Smooth muscle cell (in vitro differentiated cells): Measurements from ENCODE around the gene FAM216A. TPM values are rescaled to one million over a fixed set of nuclear protein-coding genes. Genes with fewer than 3 reads are reported as not detected.

Source experiments
- DNase-seq: peaks from one replicate; lab custom pipeline; 2025; ENCODE audit not compliant: unreplicated experiment; lab: John Stamatoyannopoulos, UW
- H2AFZ ChIP-seq: fragments of 200-600 bp; sonication (generic); 2 replicates; pipeline ENCODE4 v1.6.0; 2016; ENCODE audit warnings: antibody characterized with exemption, low read depth, mild to moderate bottlenecking
- H3F3A ChIP-seq: fragments of 200-600 bp; sonication (generic); 2 replicates; pipeline ENCODE4 v1.6.0; 2017; ENCODE audit warnings: antibody characterized with exemption, low read depth
- H3K27ac ChIP-seq: fragments of 200-600 bp; sonication (generic); 2 replicates; pipeline ENCODE4 v1.5.1; 2016; ENCODE audit warnings: low read depth, mild to moderate bottlenecking
- H3K27me3 ChIP-seq: fragments of 200-600 bp; sonication (generic); 2 replicates; pipeline ENCODE4 v1.6.1; 2016; ENCODE audit warnings: low read depth, mild to moderate bottlenecking
- H3K36me3 ChIP-seq: fragments of 200-600 bp; sonication (generic); 2 replicates; pipeline ENCODE4 v1.5.1; 2016; ENCODE audit warnings: low read depth
- H3K4me1 ChIP-seq: fragments of 200-600 bp; sonication (generic); 2 replicates; pipeline ENCODE4 v1.5.1; 2016; ENCODE audit warnings: low read depth
- H3K4me2 ChIP-seq: fragments of 200-600 bp; sonication (generic); 2 replicates; pipeline ENCODE4 v1.6.0; 2016; ENCODE audit warnings: mild to moderate bottlenecking
- H3K4me3 ChIP-seq: fragments of 200-600 bp; sonication (generic); 2 replicates; pipeline ENCODE4 v1.5.1; 2016; ENCODE audit warnings: mild to moderate bottlenecking
- H3K79me2 ChIP-seq: fragments of 200-600 bp; sonication (generic); 2 replicates; pipeline ENCODE4 v1.6.0; 2016; ENCODE audit warnings: low read depth, mild to moderate bottlenecking
- H3K9ac ChIP-seq: fragments of 200-600 bp; sonication (generic); 2 replicates; pipeline ENCODE4 v1.6.0; 2016; ENCODE audit warnings: low read depth
- H3K9me3 ChIP-seq: fragments of 200-600 bp; sonication (generic); replicated peaks from 2 replicates; pipeline ENCODE4 v1.5.1; 2016; ENCODE audit warnings: low read depth
- H4K20me1 ChIP-seq: fragments of 200-600 bp; sonication (generic); 2 replicates; pipeline ENCODE4 v1.6.0; 2016; ENCODE audit warnings: low read depth
- CTCF ChIP-seq: fragments of 200-600 bp; sonication (generic); IDR thresholded peaks from 2 replicates; pipeline ENCODE4 v1.5.1; 2017; ENCODE audit warnings: borderline replicate concordance, mild to moderate bottlenecking, antibody characterized with exemption; ENCODE audit not compliant: insufficient read depth, poor library complexity, severe bottlenecking
- WGBS: methylation state at CpG from one replicate; pipeline ENCODE4 v1.1.7; 2016; ENCODE audit warnings: low lambda C conversion rate; 5-methylcytosine and 5-hydroxymethylcytosine counted together
- polyA plus RNA-seq: library from polyadenylated mRNA; unstranded; fragments of >200 nt; fragmentation: Nextera tagmentation; extraction: Ambion mirVana; gene quantifications from 2 replicates; pipeline ENCODE4 v1.2.1, GENCODE V29; 2016
- small RNA-seq: library from RNA; depleted of rRNA; stranded (forward); fragments of <200 nt; gene quantifications from one replicate; pipeline ENCODE3, GENCODE V24; 2014
- total RNA-seq: library from RNA; depleted of rRNA; stranded (reverse); fragments of >200 nt; gene quantifications from 2 replicates; pipeline ENCODE4 v1.2.3, GENCODE V29; 2014

The FAM216A gene
- total and polyA plus RNA-seq, 2 experiments from 2014 or later: 11.3 to 13.3 TPM

- H3K4me1 ChIP-seq: no peaks in the 10 kb centered on the region
- no peak overlapping the region for H3K4me3 ChIP-seq
- H3K27me3 ChIP-seq: no peaks in the 10 kb centered on the region
- no peak overlapping the region for H3K9ac ChIP-seq
- H3F3A ChIP-seq: no peaks in the 10 kb centered on the region
- H4K20me1 ChIP-seq: peaks cover 38% of the 10 kb centered on the region
- H3K27ac ChIP-seq: no peak overlapping the region
- no peak overlapping the region for H2AFZ ChIP-seq
- H3K79me2 ChIP-seq: no peaks in the 10 kb centered on the region
- TF ChIP-seq CTCF: no peak
- DNase-seq: no peak
- H3K9me3 ChIP-seq: no peaks in the 10 kb centered on the region
- H3K36me3 ChIP-seq: no peaks in the 10 kb centered on the region
- H3K4me2 ChIP-seq: no peak overlapping the region
- WGBS: 96% methylated on average over 9 of the region's 9 CpGs
Measured at GRCh38 chr12:110537605-110538409, 69.2 kb downstream of the FAM216A start.

GRCh38 chr12:110538869-110539622 lies 70.4 kb downstream of the FAM216A start:
- Histone ChIP-seq H3K4me1 (no peaks in the 10 kb centered on the region), H3K27ac (no peak overlapping the region), H3K27me3 (no peaks in the 10 kb centered on the region), H3K36me3 (no peaks in the 10 kb centered on the region), H3K9ac (no peak overlapping the region), H3F3A (no peaks in the 10 kb centered on the region), H3K79me2 (no peaks in the 10 kb centered on the region), H4K20me1 (peaks cover 31% of the 10 kb centered on the region), H3K4me2 (no peak overlapping the region), H3K4me3 (no peak overlapping the region), H2AFZ (no peak overlapping the region), H3K9me3 (no peaks in the 10 kb centered on the region)
- TF ChIP-seq CTCF: no peak
- WGBS: 95% methylated on average over 5 of the region's 5 CpGs
- no peak for DNase-seq

Small RNA genes lying within 50 kb of the gene (small RNA-seq; reads per million reads assigned to genes)
- not detected for gene RF00278

Other genes with a start within 250 kb of the FAM216A start
- gene ATP2A2, start 187.6 kb upstream of the FAM216A start, total RNA-seq: 103 and 104 TPM in 2 replicates
- gene ATP2A2, start 187.6 kb upstream of the FAM216A start, polyA plus RNA-seq: 47.6 and 53.7 TPM in 2 replicates
- 24.6 and 36.8 TPM in 2 replicates for gene ANAPC7, start 65.1 kb upstream of the FAM216A start, total RNA-seq
- 22.1 and 27.8 TPM in 2 replicates for gene ANAPC7, start 65.1 kb upstream of the FAM216A start, polyA plus RNA-seq
- 349 and 507 TPM in 2 replicates for gene ARPC3, start 18.5 kb upstream of the FAM216A start, total RNA-seq
- 338 and 393 TPM in 2 replicates for gene ARPC3, start 18.5 kb upstream of the FAM216A start, polyA plus RNA-seq
- gene GPN3, start 588 bp upstream of the FAM216A start, total RNA-seq: 21.7 and 23.8 TPM in 2 replicates
- gene GPN3, start 588 bp upstream of the FAM216A start, polyA plus RNA-seq: 41.5 and 41.7 TPM in 2 replicates
- 72.9 and 85.1 TPM in 2 replicates for gene VPS29, start 33.3 kb downstream of the FAM216A start, total RNA-seq
- gene VPS29, start 33.3 kb downstream of the FAM216A start, polyA plus RNA-seq: 136 TPM in 2 replicates
- not detected in 2 replicates for gene RAD9B, start 33.5 kb downstream of the FAM216A start, total RNA-seq
- 0.64 TPM in 1 of 2 replicates, not detected in the other for gene RAD9B, start 33.5 kb downstream of the FAM216A start, polyA plus RNA-seq
- 8.9 and 9.4 TPM in 2 replicates for gene PPTC7, start 114.5 kb downstream of the FAM216A start, total RNA-seq
- 3.6 and 4.5 TPM in 2 replicates for gene PPTC7, start 114.5 kb downstream of the FAM216A start, polyA plus RNA-seq
- 26.4 and 28.4 TPM in 2 replicates for gene TCTN1, start 145.3 kb downstream of the FAM216A start, total RNA-seq
- gene TCTN1, start 145.3 kb downstream of the FAM216A start, polyA plus RNA-seq: 22.5 and 26.2 TPM in 2 replicates
- gene HVCN1, start 220.3 kb downstream of the FAM216A start, total RNA-seq: 4.6 and 8.3 TPM in 2 replicates
- gene HVCN1, start 220.3 kb downstream of the FAM216A start, polyA plus RNA-seq: 5.3 and 5.5 TPM in 2 replicates